IPS-NIHi7 (cell line): Measurements from ENCODE around the gene GARS1.
"Not testable (repeated sequence)": the region's sequence is repeated elsewhere in the genome, so short reads cannot be mapped to it uniquely, and the experiment has no call there.

Source experiments
- DNase-seq: peaks from one replicate; pipeline ENCODE4 v3.0.0; 2012; ENCODE audit warnings: mixed read lengths; ENCODE audit errors: extremely low spot score

Gene GARS1

DNA sequence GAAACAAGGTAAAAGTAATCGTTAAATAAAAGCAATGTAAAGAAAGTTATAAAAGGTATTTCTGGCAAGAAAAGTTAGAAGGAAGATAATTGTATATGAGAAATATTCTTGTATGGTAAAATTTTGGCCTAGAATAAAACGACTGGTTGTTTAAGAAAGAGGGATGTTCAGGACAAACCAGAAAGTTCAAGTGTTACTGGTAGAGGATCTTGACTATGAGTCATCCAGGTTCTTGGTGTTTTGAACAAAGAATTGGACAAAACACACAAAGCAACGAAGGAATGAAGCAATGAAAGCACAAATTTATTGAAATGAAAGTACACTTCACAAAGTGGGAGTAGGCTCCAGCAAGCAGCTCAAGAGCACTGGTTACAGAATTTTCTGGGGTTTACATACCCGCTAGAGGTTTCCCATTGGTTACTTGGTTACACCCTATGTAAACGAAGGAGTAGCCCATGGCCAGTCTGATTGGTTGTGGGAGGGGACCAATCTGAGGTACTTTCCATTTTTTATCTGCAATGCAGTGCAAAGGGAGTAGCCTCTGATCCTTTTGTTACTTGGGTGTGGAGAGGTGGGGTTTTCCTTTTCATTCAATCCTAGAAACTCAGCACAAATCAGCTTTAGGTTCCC lies 22.4 kb upstream of the GARS1 start:
- no peak for DNase-seq

- DNase-seq = no peak
Measured at GRCh38 chr7:30575910-30576309, 18.8 kb upstream of the GARS1 start.

DNA sequence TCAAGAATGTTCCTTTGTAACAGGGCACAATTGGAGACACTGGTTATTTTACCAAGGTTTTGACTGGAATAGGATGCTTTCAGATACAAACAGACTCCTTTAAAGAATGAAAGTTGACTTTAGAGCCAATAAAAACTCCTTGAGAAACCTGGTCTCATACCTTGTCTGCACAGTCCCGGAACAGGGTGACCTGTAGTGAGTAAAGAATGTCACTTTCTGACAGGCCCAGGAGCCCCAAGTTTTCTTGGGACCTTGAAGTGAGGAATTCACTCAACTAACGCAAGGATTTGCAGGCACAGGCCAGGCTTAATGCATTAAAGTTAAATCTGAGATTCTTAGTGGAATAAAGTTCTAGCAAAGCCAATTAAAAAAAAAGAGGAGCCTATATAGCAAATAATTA lies 11.5 kb upstream of the GARS1 start:
- DNase-seq = no peak

DNA sequence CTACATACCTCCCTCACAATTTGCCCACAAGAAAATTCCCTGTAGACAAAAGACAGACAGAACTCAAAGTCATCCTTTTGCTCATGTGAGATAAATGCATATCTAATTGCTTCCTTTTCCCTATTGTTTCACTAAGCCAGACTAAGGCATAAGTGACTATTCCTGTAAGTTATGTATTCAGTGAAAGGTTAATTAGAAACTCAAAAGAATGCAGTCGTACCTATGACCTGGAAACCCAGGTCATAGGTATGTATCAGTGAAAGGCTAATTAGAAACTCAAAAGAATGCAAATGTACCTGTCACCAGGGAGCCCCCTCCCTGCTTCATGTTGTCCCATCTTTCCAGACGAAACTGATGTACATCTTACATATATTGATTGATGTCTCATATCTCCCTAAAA lies 10.3 kb upstream of the GARS1 start:
- no peak for DNase-seq

DNA sequence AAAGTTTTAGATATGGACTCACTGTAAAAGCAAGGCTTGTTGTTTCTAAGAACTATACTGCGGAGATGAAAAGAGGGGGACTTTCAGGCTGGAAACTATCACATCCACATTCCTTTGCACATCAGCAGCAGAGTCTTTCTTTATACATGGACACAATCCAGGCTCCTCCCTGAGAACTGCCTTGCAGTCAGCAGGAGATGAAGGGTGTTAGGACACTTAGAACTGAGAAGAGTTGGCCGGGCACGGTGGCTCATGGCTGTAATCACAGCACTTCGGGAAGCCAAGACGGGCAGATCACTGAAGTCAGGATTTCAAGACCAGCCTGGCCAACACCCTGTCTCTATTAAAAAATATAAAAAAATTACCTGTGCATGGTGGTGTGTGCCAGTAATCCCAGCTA lies 9.7 kb upstream of the GARS1 start:
- DNase-seq = no peak

GRCh38 chr7:30585675-30586074 lies 9.0 kb upstream of the GARS1 start:
- DNase-seq = no peak

GRCh38 chr7:30587547-30587946 lies 7.1 kb upstream of the GARS1 start:
- not testable (repeated sequence) for DNase-seq

DNA sequence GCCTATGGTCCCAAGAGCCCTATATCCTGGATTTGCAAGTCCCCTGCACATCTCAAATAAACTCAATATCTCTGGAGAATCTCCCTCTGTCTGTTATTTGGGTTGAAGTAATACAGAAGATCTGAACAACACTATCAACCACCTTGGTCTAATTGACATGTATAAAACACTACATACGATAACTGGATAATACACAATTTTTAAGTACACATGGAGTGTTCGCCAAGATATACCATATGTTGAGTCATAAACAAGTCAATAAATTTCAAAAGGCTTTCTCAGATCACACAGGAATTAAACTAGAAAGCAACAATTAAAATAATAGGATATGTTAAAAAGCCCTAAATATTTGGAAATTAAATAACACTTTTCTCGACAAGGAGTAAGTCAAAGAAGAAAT lies 5.6 kb upstream of the GARS1 start:
- DNase-seq = no peak

DNA sequence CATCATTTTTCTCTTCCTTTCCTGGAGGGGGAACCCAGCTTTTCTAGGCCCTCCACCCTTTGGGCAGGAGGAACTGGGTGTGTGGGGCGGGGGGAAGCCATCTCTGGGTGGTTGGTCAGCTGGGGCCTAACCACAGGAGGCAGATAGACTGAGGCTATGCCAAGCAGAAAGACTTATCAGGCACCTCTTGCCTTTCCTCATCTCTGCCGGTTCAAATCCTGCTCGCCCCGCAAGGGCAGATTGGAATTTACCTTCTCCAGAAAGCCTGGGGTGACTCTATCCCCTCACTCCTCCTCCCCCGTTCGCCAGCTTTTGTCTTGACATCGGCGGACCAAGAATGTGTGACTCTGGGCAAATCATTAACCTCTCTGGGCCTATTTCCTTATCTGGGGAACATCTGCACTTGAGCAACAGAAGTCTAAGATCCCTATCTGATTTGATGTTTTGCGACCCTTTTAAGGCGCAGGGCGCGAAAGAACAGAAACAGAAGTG lies 584 bp upstream of the GARS1 start:
- DNase-seq = peak; percentile 31

DNA sequence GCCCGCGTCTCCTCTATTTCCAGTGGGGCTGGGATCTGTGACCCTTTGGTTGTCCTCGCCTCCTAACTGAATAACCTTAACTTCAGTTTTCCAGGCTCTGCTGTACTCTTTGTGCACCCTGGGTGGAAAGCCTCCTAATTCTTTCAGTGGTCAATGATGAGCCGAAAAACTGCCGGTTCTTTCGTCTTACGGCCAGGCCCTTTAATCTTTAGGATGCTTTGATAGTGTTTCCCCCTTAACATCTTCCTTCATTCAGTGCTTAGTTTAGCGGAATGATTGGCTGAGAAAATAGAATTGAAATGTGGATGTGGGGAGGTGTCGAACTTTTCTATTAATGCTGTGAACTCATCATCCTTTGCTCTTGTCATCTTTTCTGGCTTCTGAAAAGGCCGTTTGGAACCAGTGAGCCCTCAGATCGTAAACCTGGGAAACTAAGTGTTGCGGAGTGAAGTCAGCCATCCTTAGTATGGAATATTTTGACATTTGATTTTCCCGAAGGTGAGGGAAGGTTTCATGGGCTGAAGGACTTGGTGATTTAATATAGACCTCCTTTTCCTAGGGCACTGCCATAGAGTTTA lies 847 bp downstream of the GARS1 start:
- DNase-seq = no peak

DNA sequence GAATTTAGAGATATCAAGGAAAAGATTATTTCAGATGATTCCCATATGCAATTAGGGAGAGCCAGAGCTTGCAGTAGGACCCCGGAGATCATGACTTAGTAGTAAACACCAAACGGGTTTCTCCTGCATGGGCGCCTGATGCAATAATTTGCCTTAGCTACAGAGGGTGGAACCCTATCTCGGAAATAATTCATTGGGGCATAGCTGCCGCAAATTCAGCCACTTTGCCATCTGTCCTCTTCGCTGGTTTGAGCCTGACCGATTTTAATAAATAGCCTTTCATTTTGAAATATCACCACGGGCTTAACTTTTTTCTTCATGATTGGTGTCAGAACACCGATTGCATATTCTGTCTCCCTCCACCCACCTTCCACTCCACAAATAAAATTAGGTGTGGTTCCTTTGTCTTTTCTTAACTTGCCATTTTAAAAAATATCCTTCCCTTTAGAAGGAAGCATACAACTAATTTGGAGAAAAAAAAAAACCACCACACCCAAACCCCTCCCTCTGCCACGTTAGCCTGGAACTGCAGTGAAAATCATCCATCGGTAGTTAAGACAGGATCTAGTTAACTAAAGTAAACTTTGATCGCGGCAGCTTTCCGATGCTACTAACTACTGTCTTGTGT lies 1.4 kb downstream of the GARS1 start:
- DNase-seq = no peak

GRCh38 chr7:30596721-30597120 lies 2.0 kb downstream of the GARS1 start:
- DNase-seq = no peak

DNA sequence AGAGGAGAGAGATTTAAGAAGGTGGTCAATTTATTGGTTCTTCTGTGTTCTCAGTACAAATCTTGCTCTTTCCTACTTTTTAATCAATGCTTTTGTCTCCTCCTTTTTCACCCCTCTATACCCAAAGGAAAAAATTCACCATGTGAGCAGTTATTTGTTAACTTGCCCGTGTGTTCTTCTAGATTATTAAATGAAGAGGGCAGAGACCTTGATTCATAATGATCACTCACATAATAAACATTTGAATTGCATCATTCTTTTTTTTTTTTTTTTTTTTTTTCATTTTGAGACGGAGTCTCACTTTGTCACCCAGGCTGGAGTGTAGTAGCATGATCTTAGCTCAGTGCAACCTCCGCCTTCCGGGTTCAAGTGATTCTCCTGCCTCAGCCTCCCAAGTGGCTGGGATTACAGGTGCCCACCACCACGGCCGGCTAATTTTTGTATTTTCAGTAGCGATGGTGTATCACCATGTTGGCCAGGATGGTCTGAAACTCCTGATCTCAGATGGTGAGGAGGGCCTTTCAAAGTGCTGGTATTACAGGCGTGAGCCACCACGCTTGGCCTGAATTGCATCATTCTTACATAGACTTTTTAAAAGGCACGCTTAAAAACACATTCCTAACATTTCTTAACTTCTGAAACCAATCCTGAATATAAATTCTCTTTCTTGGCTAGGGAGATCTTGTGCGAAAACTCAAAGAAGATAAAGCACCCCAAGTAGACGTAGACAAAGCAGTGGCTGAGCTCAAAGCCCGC lies 3.6 kb downstream of the GARS1 start:
- DNase-seq = no peak

DNA sequence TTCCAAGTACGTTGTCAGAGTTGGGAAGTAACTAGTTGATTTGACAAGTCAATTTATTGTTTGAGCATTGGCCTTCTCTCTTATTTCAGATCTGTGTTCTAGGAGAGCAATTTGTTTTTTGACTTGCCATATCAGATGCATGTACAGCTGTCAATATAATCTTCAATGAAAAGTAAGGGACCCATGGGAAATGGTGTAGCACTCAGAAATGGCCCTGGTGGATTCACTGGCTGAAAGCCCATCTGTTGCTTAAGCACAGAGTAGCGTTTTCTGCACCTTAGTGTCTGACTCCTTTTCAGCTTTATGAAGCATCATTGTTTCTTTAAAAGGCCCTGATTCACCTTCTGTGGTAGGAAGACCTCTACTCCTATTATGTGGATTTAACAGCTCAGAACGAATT lies 10.2 kb downstream of the GARS1 start:
- DNase-seq = no peak

- DNase-seq = no peak
Measured at GRCh38 chr7:30605832-30606231, 11.2 kb downstream of the GARS1 start.

DNA sequence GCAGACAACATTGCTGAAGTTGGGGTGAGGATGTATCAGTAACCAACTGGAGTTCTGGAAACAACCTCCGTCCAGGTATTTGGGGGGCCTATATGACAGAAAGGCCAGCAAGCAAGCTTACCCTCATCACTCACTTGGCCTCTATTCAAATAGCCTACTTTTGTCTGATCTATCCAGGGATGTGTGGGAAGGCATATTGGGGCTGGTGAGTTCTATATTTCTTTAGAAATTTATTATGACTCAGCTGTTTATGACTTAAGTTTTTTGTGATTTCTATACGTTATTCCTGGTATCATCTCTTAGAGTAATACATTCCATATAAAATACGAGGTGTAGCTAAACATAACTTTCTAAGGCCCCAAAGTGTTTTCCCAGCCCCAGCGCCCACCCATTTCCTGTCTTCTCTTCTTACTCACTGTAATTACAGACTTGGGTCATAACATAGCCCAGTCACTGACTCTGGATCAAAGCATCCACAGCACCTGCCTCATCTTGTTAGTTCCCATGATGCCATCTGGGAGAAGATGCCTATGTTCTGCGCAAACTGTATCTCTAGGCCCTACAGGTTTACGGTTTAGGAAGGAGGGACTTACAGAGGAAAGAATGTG lies 18.1 kb downstream of the GARS1 start:
- no peak for DNase-seq

- DNase-seq = no peak
Measured at GRCh38 chr7:30613366-30614325, 19.0 kb downstream of the GARS1 start.

- DNase-seq = no peak
Measured at GRCh38 chr7:30616318-30616717, 21.6 kb downstream of the GARS1 start.

GRCh38 chr7:30617359-30617758 lies 22.7 kb downstream of the GARS1 start:
- DNase-seq = no peak

- DNase-seq = no peak
Measured at GRCh38 chr7:30618080-30618676, 23.5 kb downstream of the GARS1 start.

- DNase-seq = no peak
Measured at GRCh38 chr7:30618961-30619360, 24.3 kb downstream of the GARS1 start.
